H1 (cell line): ENCODE results near the gene AP2B1. TPM values are rescaled to one million over a fixed set of nuclear protein-coding genes. Genes with fewer than 3 reads are reported as not detected.

Source experiments
- CTCF ChIA-PET: fragments of 300-600 bp; sonication (Branson Sonifier 250); formaldehyde crosslinking; loops from one replicate; lab custom pipeline; 2021; ENCODE audit not compliant: partially characterized antibody; lab: Charles Lee
- POLR2A ChIA-PET: fragments of 300-600 bp; sonication (Branson Sonifier 250); formaldehyde crosslinking; loops from one replicate; lab custom pipeline; 2021; ENCODE audit warnings: inconsistent platforms; ENCODE audit not compliant: partially characterized antibody; lab: Charles Lee
- DNase-seq, 2 experiments: peaks; one replicate each; pipeline versions ENCODE4 v3.0.0 to v3.0.0-alpha.2; 2010 to 2022; ENCODE audit warnings: low spot score in 2 of 2, low read depth in 1 of 2, mixed read lengths in 1 of 2
- FAIRE-seq: peaks from 2 replicates; lab custom pipeline; 2011; peaks lifted over from hg19 to GRCh38; lab: Jason Lieb, UNC
- H2AFZ ChIP-seq: 2 replicates; pipeline ENCODE4 v1.8.1; 2012; ENCODE audit warnings: low read length, inconsistent platforms
- H2AK5ac ChIP-seq: 2 replicates; pipeline ENCODE4 v1.6.1; 2013; ENCODE audit warnings: low read depth, low read length
- H2BK120ac ChIP-seq: replicated peaks from 2 replicates; pipeline ENCODE3; 2013; ENCODE audit warnings: low read depth, low read length, inconsistent platforms
- H2BK12ac ChIP-seq: 2 replicates; pipeline ENCODE4 v1.6.1; 2013; ENCODE audit warnings: low read depth, low read length
- H2BK15ac ChIP-seq: 2 replicates; pipeline ENCODE4 v1.6.1; 2013; ENCODE audit warnings: low read length
- H2BK20ac ChIP-seq: 2 replicates; pipeline ENCODE4 v1.6.1; 2013; ENCODE audit warnings: low read length
- H2BK5ac ChIP-seq: 2 replicates; pipeline ENCODE4 v1.6.1; 2013; ENCODE audit warnings: low read depth, low read length
- H3K14ac ChIP-seq: 2 replicates; pipeline ENCODE4 v1.6.1; 2013; ENCODE audit warnings: inconsistent platforms; ENCODE audit not compliant: insufficient read length
- H3K18ac ChIP-seq: 2 replicates; pipeline ENCODE4 v1.6.1; 2013; ENCODE audit warnings: low read length; ENCODE audit errors: extremely low read depth
- H3K23ac ChIP-seq: 2 replicates; pipeline ENCODE4 v1.6.1; 2013; ENCODE audit warnings: inconsistent platforms; ENCODE audit not compliant: insufficient read length
- H3K23me2 ChIP-seq: 2 replicates; pipeline ENCODE4 v1.6.1; 2013; ENCODE audit warnings: low read depth, low read length
- H3K27ac ChIP-seq: 2 replicates; pipeline ENCODE4 v1.6.1; 2011; ENCODE audit warnings: low read depth, low read length, inconsistent platforms
- H3K27me3 ChIP-seq, 4 experiments: replicated peaks in 1 of 4; 1 replicate in 1 of 4; 2 replicates in 3 of 4; pipeline versions ENCODE4 v1.6.1 to v1.8.1; 2011 to 2013; ENCODE audit warnings: low read length in 3 of 4, mild to moderate bottlenecking in 3 of 4, inconsistent platforms in 2 of 4, mixed read lengths in 2 of 4, moderate library complexity in 1 of 4; ENCODE audit not compliant: control insufficient read depth in 3 of 4, insufficient read depth in 3 of 4; ENCODE audit errors: extremely low read depth in 1 of 4
- H3K36me3 ChIP-seq, 4 experiments: 2 replicates each; pipeline versions ENCODE4 v1.6.1 to v1.8.1; 2011 to 2013; ENCODE audit warnings: mild to moderate bottlenecking in 4 of 4, low read length in 3 of 4, moderate library complexity in 2 of 4, control low read depth in 1 of 4, inconsistent platforms in 1 of 4; ENCODE audit not compliant: insufficient read depth in 4 of 4, control insufficient read depth in 2 of 4
- H3K4ac ChIP-seq: replicated peaks from 2 replicates; pipeline ENCODE3; 2013; ENCODE audit warnings: low read length, low read depth, mixed read lengths, inconsistent platforms; ENCODE audit not compliant: insufficient read length
- H3K4me1 ChIP-seq, 4 experiments: replicated peaks in 1 of 4; 1 replicate in 1 of 4; 2 replicates in 3 of 4; pipeline versions ENCODE4 v1.6.1 to v1.8.1; 2011 to 2013; ENCODE audit warnings: low read length in 3 of 4, inconsistent platforms in 2 of 4, mixed read lengths in 1 of 4; ENCODE audit not compliant: insufficient read depth in 4 of 4, control insufficient read depth in 3 of 4
- H3K4me2 ChIP-seq, 2 experiments: 2 replicates each; pipeline versions ENCODE4 v1.6.1 to v1.8.1; 2011 to 2013; ENCODE audit warnings: low read depth in 2 of 2, low read length in 2 of 2, control low read depth in 1 of 2, inconsistent platforms in 1 of 2, mild to moderate bottlenecking in 1 of 2; ENCODE audit not compliant: insufficient read depth in 1 of 2
- H3K4me3 ChIP-seq, 4 experiments: fragments of 200-600, 300-600 bp in 1 of 4; sonication (generic), shearing (Covaris generic), sonication (Bioruptor Twin) in 1 of 4; 2 replicates each; pipeline versions ENCODE4 v1.5.1 to v1.8.1; 2011 to 2016; ENCODE audit warnings: low read length in 4 of 4, low read depth in 3 of 4, control low read depth in 2 of 4, inconsistent platforms in 2 of 4, mild to moderate bottlenecking in 2 of 4, mixed read lengths in 1 of 4, moderate library complexity in 1 of 4; ENCODE audit not compliant: insufficient read depth in 2 of 4; ENCODE audit errors: extremely low read depth in 1 of 4
- H3K56ac ChIP-seq: replicated peaks from 2 replicates; pipeline ENCODE3; 2013; ENCODE audit warnings: low read depth, mild to moderate bottlenecking, mixed read lengths, low read length, inconsistent platforms; ENCODE audit not compliant: insufficient read length
- H3K79me1 ChIP-seq: 2 replicates; pipeline ENCODE4 v1.6.1; 2013; ENCODE audit warnings: low read depth, low read length, control low read depth
- H3K79me2 ChIP-seq, 2 experiments: 2 replicates each; pipeline versions ENCODE4 v1.6.1 to v1.8.1; 2012 to 2013; ENCODE audit warnings: low read length in 2 of 2, mild to moderate bottlenecking in 2 of 2, inconsistent platforms in 1 of 2; ENCODE audit not compliant: insufficient read depth in 2 of 2, control insufficient read depth in 1 of 2
- H3K9ac ChIP-seq, 4 experiments: replicated peaks in 1 of 4; 1 replicate in 1 of 4; 2 replicates in 3 of 4; pipeline versions ENCODE4 v1.6.1 to v1.8.1; 2011 to 2013; ENCODE audit warnings: low read depth in 3 of 4, low read length in 3 of 4, control low read depth in 2 of 4, mild to moderate bottlenecking in 2 of 4, moderate library complexity in 2 of 4, inconsistent platforms in 1 of 4; ENCODE audit errors: extremely low read depth in 1 of 4
- H3K9me3 ChIP-seq, 2 experiments: 2 replicates each; pipeline versions ENCODE4 v1.6.1 to v1.8.1; 2012 to 2013; ENCODE audit warnings: mild to moderate bottlenecking in 2 of 2, moderate library complexity in 2 of 2, control low read depth in 1 of 2, inconsistent platforms in 1 of 2, low read depth in 1 of 2, low read length in 1 of 2, mixed read lengths in 1 of 2; ENCODE audit not compliant: insufficient read depth in 2 of 2
- H4K20me1 ChIP-seq, 2 experiments: replicated peaks in 1 of 2; 2 replicates each; pipeline versions ENCODE3 to v1.8.1; 2011 to 2013; ENCODE audit warnings: inconsistent platforms in 2 of 2, low read length in 2 of 2, mild to moderate bottlenecking in 1 of 2; ENCODE audit not compliant: insufficient read depth in 2 of 2, control insufficient read depth in 1 of 2
- H4K5ac ChIP-seq: 2 replicates; pipeline ENCODE4 v1.6.1; 2013; ENCODE audit warnings: low read length, low read depth, mixed read lengths, inconsistent platforms; ENCODE audit not compliant: insufficient read length
- H4K8ac ChIP-seq: 2 replicates; pipeline ENCODE4 v1.8.0; 2013; ENCODE audit warnings: mild to moderate bottlenecking, moderate library complexity, low read length, inconsistent platforms; ENCODE audit not compliant: insufficient read depth; ENCODE audit errors: extremely low read depth
- H4K91ac ChIP-seq: replicated peaks from 2 replicates; pipeline ENCODE3; 2013; ENCODE audit warnings: low read length, mixed read lengths, inconsistent platforms; ENCODE audit not compliant: insufficient read length
- BACH1 ChIP-seq: IDR thresholded peaks from 2 replicates; pipeline ENCODE4 v1.6.1; 2012; ENCODE audit warnings: low read length, improper control_type of control experiment
- EZH2 ChIP-seq: fragments of 200-600 bp; sonication (generic); IDR thresholded peaks from 2 replicates; pipeline ENCODE4 v1.7.1; 2012; ENCODE audit warnings: low read depth, mild to moderate bottlenecking, moderate library complexity, low read length, inconsistent platforms; ENCODE audit not compliant: severe bottlenecking
- FOSL1 ChIP-seq: IDR thresholded peaks from 2 replicates; pipeline ENCODE4 v1.6.1; 2011; ENCODE audit warnings: mild to moderate bottlenecking, low read depth, low read length, moderate library complexity; ENCODE audit not compliant: insufficient read depth
- JUND ChIP-seq: IDR thresholded peaks from 2 replicates; pipeline ENCODE4 v1.6.1; 2011; ENCODE audit warnings: mild to moderate bottlenecking, improper control_type of control experiment, low read length
- RAD21 ChIP-seq, 2 experiments: IDR thresholded peaks in 1 of 2; conservative IDR thresholded peaks in 1 of 2; 2 replicates each; pipeline ENCODE4 v1.6.1; 2011; ENCODE audit warnings: low read depth in 2 of 2, low read length in 2 of 2, improper control_type of control experiment in 1 of 2, inconsistent platforms in 1 of 2, mild to moderate bottlenecking in 1 of 2, moderate library complexity in 1 of 2
- TCF12 ChIP-seq: IDR thresholded peaks from 2 replicates; pipeline ENCODE4 v1.6.1; 2011; ENCODE audit warnings: low read depth, mild to moderate bottlenecking, low read length
- TEAD4 ChIP-seq: IDR thresholded peaks from 2 replicates; pipeline ENCODE4 v1.6.1; 2012; ENCODE audit warnings: low read depth, low read length, inconsistent platforms, mixed read lengths
- WGBS, 2 experiments: shearing (Covaris generic) in 1 of 2; methylation state at CpG; one replicate each; pipeline versions ENCODE4 v1.1.6 to v1.1.7; 2013 to 2015; ENCODE audit warnings: low lambda C conversion rate in 2 of 2, mixed read lengths in 2 of 2, inconsistent platforms in 1 of 2, low coverage in 1 of 2, missing lambda C conversion rate in 1 of 2; ENCODE audit not compliant: insufficient replicate concordance in 2 of 2, insufficient coverage in 1 of 2, insufficient read length in 1 of 2; ENCODE audit errors: extremely low coverage in 1 of 2, missing lambda C conversion rate in 1 of 2; 5-methylcytosine and 5-hydroxymethylcytosine counted together
- polyA plus RNA-seq, 7 experiments: library from polyadenylated mRNA; depleted of rRNA in 3 of 7; stranded (reverse) in 5 of 7; unstranded in 2 of 7; fragments of >200 nt in 5 of 7; fragments of 200-250 nt in 2 of 7; gene quantifications; 1 replicate in 5 of 7; 2 replicates in 1 of 7; 4 replicates in 1 of 7; pipeline versions ENCODE4 v1.2.1 to v1.2.3, GENCODE V29; 2011 to 2013; ENCODE audit warnings: missing spikeins in 2 of 7, mixed read lengths in 2 of 7
- total RNA-seq: library from RNA; stranded (reverse); fragmentation: NEBNext Ultra II Directional; extraction: Animal tissue kit (Norgen Biotek cat#: 25700); gene quantifications from 2 replicates; pipeline ENCODE4 v1.2.1, GENCODE V29; 2021
- TF ChIP-seq, protein P1 (sequence below): IDR thresholded peaks from 2 replicates; pipeline ENCODE4 v1.6.1; 2011; ENCODE audit warnings: low read length, improper control_type of control experiment

AP2B1 gene
- total and polyA plus RNA-seq, 2 of the 8 experiments (the other 6 are each of a cell fraction or from before 2014, with no cell fraction given) = 95.5 to 199 TPM

DNA sequence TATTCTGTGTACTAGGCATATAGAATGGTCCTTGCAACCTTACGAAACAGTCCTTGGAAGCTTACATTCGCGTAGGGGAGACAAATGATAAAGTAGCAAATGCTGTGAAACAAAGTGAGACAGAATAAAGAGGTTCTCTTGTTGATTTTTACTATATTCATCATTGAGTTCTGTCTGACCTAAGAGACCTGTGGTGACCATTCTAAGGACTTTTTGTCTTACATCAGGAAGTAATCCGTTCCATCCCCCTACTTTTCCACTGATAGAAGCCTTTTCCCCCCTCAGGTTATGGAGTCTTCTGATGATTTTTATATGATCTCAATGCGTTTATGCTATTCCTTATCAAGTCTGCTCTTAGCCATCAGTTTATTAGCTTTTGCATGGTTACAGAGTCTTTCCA lies 77.6 kb downstream of the AP2B1 start:
- H2AK5ac ChIP-seq = no peak overlapping the region
- H3K4me1 ChIP-seq = peaks cover 0 to 3% (median 0%) of the 10 kb centered on the region in 4 experiments; a peak in 1 of 7 replicates
- H3K14ac ChIP-seq = no peak overlapping the region
- H3K27me3 ChIP-seq = no peaks in the 10 kb centered on the region
- H3K18ac ChIP-seq = no peak overlapping the region
- H3K27ac ChIP-seq = no peak overlapping the region
- H3K4me3 ChIP-seq = no peak overlapping the region
- no peak overlapping the region for H2BK20ac ChIP-seq
- POLR2A ChIA-PET = interaction anchor here (0.9 to 1.1 kb wide), 2 partner anchors 31 to 144 kb away, joined by 3 to 6 read pairs; partner anchors contain the start of gene TAF15
- H2BK120ac ChIP-seq = no peak overlapping the region
- no peak overlapping the region for H3K4ac ChIP-seq
- TF ChIP-seq RAD21 (IDR thresholded peaks at IDR 0.05 in 1 of 2, conservative IDR thresholded peaks at IDR 0.05 in 1 of 2; ENCODE audit: low read depth in 2 of 2, low read length in 2 of 2) (no peak), BACH1 (no peak), TEAD4 (no peak), JUND (no peak), EZH2 (no peak), TCF12 (no peak), FOSL1 (no peak)
- TF ChIP-seq, protein P1, sequence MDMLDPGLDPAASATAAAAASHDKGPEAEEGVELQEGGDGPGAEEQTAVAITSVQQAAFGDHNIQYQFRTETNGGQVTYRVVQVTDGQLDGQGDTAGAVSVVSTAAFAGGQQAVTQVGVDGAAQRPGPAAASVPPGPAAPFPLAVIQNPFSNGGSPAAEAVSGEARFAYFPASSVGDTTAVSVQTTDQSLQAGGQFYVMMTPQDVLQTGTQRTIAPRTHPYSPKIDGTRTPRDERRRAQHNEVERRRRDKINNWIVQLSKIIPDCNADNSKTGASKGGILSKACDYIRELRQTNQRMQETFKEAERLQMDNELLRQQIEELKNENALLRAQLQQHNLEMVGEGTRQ = no peak
- H3K4me2 ChIP-seq = no peak overlapping the region
- no peak overlapping the region for H2BK5ac ChIP-seq
- H3K23ac ChIP-seq = no peak overlapping the region
- DNase-seq (no peak), FAIRE-seq (no peak)
- no peak overlapping the region for H3K56ac ChIP-seq
- no peak overlapping the region for H2AFZ ChIP-seq
- CTCF ChIA-PET = interaction anchor here (0.7 to 4.4 kb wide), 9 partner anchors 42 to 696 kb away, joined by 3 to 19 read pairs (median 4); no protein-coding TSS in a partner anchor
- no peak overlapping the region for H2BK12ac ChIP-seq
- no peaks in the 10 kb centered on the region for H3K23me2 ChIP-seq
- no peak overlapping the region for H2BK15ac ChIP-seq
- H4K91ac ChIP-seq = no peak overlapping the region
- H3K9me3 ChIP-seq = no peaks in the 10 kb centered on the region
- no peak overlapping the region for H4K8ac ChIP-seq
- H3K79me2 ChIP-seq = no peaks in the 10 kb centered on the region
- H4K20me1 ChIP-seq = peaks cover 0 to 1% of the 10 kb centered on the region in 2 experiments
- no peaks in the 10 kb centered on the region for H3K79me1 ChIP-seq
- H3K9ac ChIP-seq = no peak overlapping the region
- no peak overlapping the region for H4K5ac ChIP-seq
- H3K36me3 ChIP-seq = peaks cover 0 to 20% (median 2%) of the 10 kb centered on the region in 4 experiments; a peak in 4 of 8 replicates
- WGBS, 2 experiments = 87% methylated on average over 5 of the region's 5 CpGs; no CpG with 5 or more reads in 1 of the 2 experiments
